PC-9 (cell line): ENCODE data around the gene C2orf74.

ENCODE experiments used
- CTCF ChIP-seq: fragments of 200-600 bp; sonication (generic); conservative IDR thresholded peaks from 2 replicates; pipeline ENCODE4 v1.6.1; 2017; ENCODE audit warnings: mixed run types, antibody characterized with exemption, mild to moderate bottlenecking, moderate library complexity
- EZH2 ChIP-seq: fragments of 200-600 bp; sonication (generic); IDR thresholded peaks from 2 replicates; pipeline ENCODE4 v1.8.0; 2017; ENCODE audit warnings: antibody characterized with exemption, low read depth

- no peak for TF ChIP-seq CTCF
- TF ChIP-seq EZH2 = no peak
Observed at GRCh38 chr2:61125123-61125710, 36.8 kb upstream of the C2orf74 start.
